ENCODE measurements around the gene LZTS3. TPM values are rescaled to one million over a fixed set of nuclear protein-coding genes. Genes with fewer than 3 reads are reported as not detected.
"Not testable (repeated sequence)": the region's sequence is repeated elsewhere in the genome, so short reads cannot be mapped to it uniquely, and the experiment has no call there.

Gene LZTS3
- total and polyA plus RNA-seq, 4 donors, result 21.4 to 83.2 (median 53.6) TPM

- not testable (repeated sequence) for H3K27ac ChIP-seq (ENCODE audit: low read depth, low read length); H3K9me3 ChIP-seq (ENCODE audit: control insufficient read depth, insufficient read depth, low read length); H3K4me3 ChIP-seq (ENCODE audit: low read depth, low read length); DNase-seq (ENCODE audit: low read depth in 4 of 6, low spot score in 6 of 6); H3K4me1 ChIP-seq (ENCODE audit: control insufficient read depth, insufficient read depth, low read length); H3K27me3 ChIP-seq (ENCODE audit: control insufficient read depth, insufficient read depth, low read length)
- 97% methylated on average over 16 of the region's 25 CpGs for WGBS (ENCODE audit: insufficient coverage)
- H3K36me3 ChIP-seq (ENCODE audit: control insufficient read depth, insufficient read depth, low read length), result peaks cover 33% of the 10 kb centered on the region
These were observed 47.4 kb downstream of the LZTS3 start for GRCh38 chr20:3125776-3126526.

DNA sequence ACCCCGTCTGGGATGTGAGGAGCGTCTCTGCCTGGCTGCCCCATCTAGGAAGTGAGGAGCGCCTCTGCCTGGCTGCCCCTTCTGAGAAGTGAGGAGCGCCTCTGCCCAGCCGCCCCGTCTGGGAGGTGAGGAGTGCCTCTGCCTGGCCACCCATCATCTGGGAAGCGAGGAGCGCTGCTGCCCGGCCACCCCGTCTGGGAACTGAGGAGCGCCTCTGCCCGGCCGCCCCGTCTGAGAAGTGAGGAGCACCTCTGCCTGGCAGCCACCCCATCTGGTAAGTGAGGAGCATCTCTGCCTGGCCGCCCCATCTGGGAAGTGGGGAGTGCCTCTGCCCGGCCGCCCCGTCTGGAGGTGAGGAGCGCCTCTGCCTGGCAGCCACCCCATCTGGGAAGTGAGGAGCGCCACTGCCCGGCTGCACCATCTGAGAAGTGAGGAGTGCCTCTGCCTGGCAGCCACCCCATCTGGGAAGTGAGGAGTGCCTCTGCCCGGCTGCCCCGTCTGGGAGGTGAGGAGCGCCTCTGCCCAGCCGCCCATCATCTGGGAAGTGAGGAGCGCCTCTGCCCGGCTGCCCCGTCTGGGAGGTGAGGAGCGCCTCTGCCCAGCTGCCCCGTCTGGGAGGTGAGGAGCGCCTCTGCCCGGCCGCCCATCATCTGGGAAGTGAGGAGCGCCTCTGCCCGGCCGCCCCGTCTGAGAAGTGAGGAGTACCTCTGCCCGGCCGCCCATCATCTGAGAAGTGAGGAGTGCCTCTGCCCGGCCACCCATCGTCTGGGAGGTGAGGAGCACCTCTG is 48.4 kb downstream of the LZTS3 start:
- not testable (repeated sequence) for DNase-seq (ENCODE audit: low read depth in 4 of 6, low spot score in 6 of 6); H3K27me3 ChIP-seq (ENCODE audit: control insufficient read depth, insufficient read depth, low read length); H3K4me3 ChIP-seq (ENCODE audit: low read depth, low read length); H3K9me3 ChIP-seq (ENCODE audit: control insufficient read depth, insufficient read depth, low read length); H3K27ac ChIP-seq (ENCODE audit: low read depth, low read length); H3K4me1 ChIP-seq (ENCODE audit: control insufficient read depth, insufficient read depth, low read length)
- H3K36me3 ChIP-seq (ENCODE audit: control insufficient read depth, insufficient read depth, low read length), result peaks cover 36% of the 10 kb centered on the region
- WGBS (ENCODE audit: insufficient coverage), result 98% methylated on average over 41 of the region's 41 CpGs

GRCh38 chr20:3124163-3124562 is 49.2 kb downstream of the LZTS3 start:
- H3K4me3 ChIP-seq (ENCODE audit: low read depth, low read length); DNase-seq (ENCODE audit: low read depth in 4 of 6, low spot score in 6 of 6); H3K27me3 ChIP-seq (ENCODE audit: control insufficient read depth, insufficient read depth, low read length); H3K27ac ChIP-seq (ENCODE audit: low read depth, low read length); H3K4me1 ChIP-seq (ENCODE audit: control insufficient read depth, insufficient read depth, low read length); H3K9me3 ChIP-seq (ENCODE audit: control insufficient read depth, insufficient read depth, low read length): not testable (repeated sequence)
- 98% methylated on average over 5 of the region's 18 CpGs for WGBS (ENCODE audit: insufficient coverage)
- peaks cover 42% of the 10 kb centered on the region for H3K36me3 ChIP-seq (ENCODE audit: control insufficient read depth, insufficient read depth, low read length)

- Histone ChIP-seq H3K27me3 (ENCODE audit: control insufficient read depth, insufficient read depth, low read length) (no peaks in the 10 kb centered on the region), H3K36me3 (ENCODE audit: control insufficient read depth, insufficient read depth, low read length) (peaks cover 46% of the 10 kb centered on the region), H3K4me3 (ENCODE audit: low read depth, low read length) (no peak overlapping the region), H3K9me3 (ENCODE audit: control insufficient read depth, insufficient read depth, low read length) (peaks cover 2% of the 10 kb centered on the region), H3K27ac (ENCODE audit: low read depth, low read length) (no peak overlapping the region), H3K4me1 (ENCODE audit: control insufficient read depth, insufficient read depth, low read length) (no peaks in the 10 kb centered on the region)
- no peak for DNase-seq (ENCODE audit: low read depth in 4 of 6, low spot score in 6 of 6)
- WGBS (ENCODE audit: insufficient coverage), result no CpG with 5 or more reads among the region's 1 CpG
These were observed 49.8 kb downstream of the LZTS3 start for GRCh38 chr20:3123542-3123941.

GRCh38 chr20:3121955-3122610 is 51.3 kb downstream of the LZTS3 start:
- Histone ChIP-seq H3K4me1 (ENCODE audit: control insufficient read depth, insufficient read depth, low read length) (no peaks in the 10 kb centered on the region), H3K4me3 (ENCODE audit: low read depth, low read length) (no peak overlapping the region), H3K27me3 (ENCODE audit: control insufficient read depth, insufficient read depth, low read length) (no peaks in the 10 kb centered on the region), H3K36me3 (ENCODE audit: control insufficient read depth, insufficient read depth, low read length) (peaks cover 46% of the 10 kb centered on the region), H3K27ac (ENCODE audit: low read depth, low read length) (no peak overlapping the region), H3K9me3 (ENCODE audit: control insufficient read depth, insufficient read depth, low read length) (peaks cover 2% of the 10 kb centered on the region)
- WGBS (ENCODE audit: insufficient coverage), result 91% methylated on average over 10 of the region's 12 CpGs
- no peak for DNase-seq (ENCODE audit: low read depth in 4 of 6, low spot score in 6 of 6)

DNA sequence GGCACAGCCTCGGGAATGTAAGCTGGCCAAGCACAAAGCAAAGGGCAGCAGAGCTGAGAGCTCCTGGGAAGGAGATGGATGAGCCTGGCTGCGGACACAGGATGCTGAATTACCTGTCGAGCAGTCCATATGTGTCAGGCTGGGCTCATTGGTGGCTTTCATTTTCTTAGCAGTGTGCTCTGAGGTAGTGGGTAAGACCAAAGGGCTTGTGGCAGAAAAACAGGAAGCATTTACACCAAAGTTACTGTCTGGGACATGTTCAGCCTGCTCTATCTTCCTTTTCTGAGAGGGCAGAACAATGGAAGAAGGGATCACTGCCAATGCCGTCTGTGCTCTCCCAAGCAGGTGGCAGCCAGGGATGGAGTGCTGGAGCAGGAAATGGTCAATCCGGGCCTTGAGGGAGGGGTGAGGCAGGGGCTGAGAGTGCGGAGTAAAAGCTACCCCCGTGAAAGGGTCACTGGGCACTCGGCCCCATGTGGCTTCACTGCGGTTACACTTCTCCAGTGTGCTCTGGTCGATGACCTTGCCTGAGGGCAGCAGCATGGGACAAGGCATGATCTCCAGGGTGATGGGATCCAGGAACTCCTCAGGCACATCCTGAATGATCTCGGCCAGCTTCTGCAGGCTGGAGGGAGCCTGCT is 52.0 kb downstream of the LZTS3 start:
- Histone ChIP-seq H3K27me3 (ENCODE audit: control insufficient read depth, insufficient read depth, low read length) (no peaks in the 10 kb centered on the region), H3K4me3 (ENCODE audit: low read depth, low read length) (no peak overlapping the region), H3K36me3 (ENCODE audit: control insufficient read depth, insufficient read depth, low read length) (peaks cover 47% of the 10 kb centered on the region), H3K27ac (ENCODE audit: low read depth, low read length) (no peak overlapping the region), H3K9me3 (ENCODE audit: control insufficient read depth, insufficient read depth, low read length) (peaks cover 2% of the 10 kb centered on the region), H3K4me1 (ENCODE audit: control insufficient read depth, insufficient read depth, low read length) (no peaks in the 10 kb centered on the region)
- WGBS (ENCODE audit: insufficient coverage), result 82% methylated on average over 11 of the region's 11 CpGs
- DNase-seq (ENCODE audit: low read depth in 4 of 6, low spot score in 6 of 6), result no peak

DNA sequence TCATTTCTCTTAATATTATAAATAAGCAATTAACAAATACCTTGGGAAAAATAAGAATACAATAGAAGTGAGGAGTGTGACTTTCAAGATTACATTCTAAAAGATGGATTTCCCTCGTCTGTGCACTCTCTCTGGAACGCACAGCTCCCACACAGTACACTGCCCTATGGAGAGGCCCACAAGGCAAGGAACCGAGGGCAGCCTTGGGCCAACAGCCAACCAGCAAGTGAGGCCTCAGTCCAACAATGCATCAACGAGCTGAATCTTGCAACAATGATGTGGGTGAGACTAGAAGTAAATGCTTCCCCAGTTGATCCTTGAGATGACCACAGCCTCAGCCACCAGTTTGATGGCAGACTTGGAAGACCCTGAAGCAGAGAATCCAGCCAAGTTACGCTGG is 54.3 kb downstream of the LZTS3 start:
- 78% methylated on average over 2 of the region's 5 CpGs for WGBS (ENCODE audit: insufficient coverage)

GRCh38 chr20:3117839-3118379 is 55.4 kb downstream of the LZTS3 start:
- H3K4me3 ChIP-seq (ENCODE audit: low read depth, low read length); H3K27ac ChIP-seq (ENCODE audit: low read depth, low read length); H3K9me3 ChIP-seq (ENCODE audit: control insufficient read depth, insufficient read depth, low read length); H3K27me3 ChIP-seq (ENCODE audit: control insufficient read depth, insufficient read depth, low read length); H3K4me1 ChIP-seq (ENCODE audit: control insufficient read depth, insufficient read depth, low read length): not testable (repeated sequence)
- peaks cover 46% of the 10 kb centered on the region for H3K36me3 ChIP-seq (ENCODE audit: control insufficient read depth, insufficient read depth, low read length)
- DNase-seq (ENCODE audit: low read depth in 4 of 6, low spot score in 6 of 6), result peak; percentile 2 to 71 (median 18)
- WGBS (ENCODE audit: insufficient coverage), result 57% methylated on average over 6 of the region's 14 CpGs

More for the DNA sequence above, 54.3 kb downstream of the LZTS3 start:
- no peak overlapping the region for H3K27ac ChIP-seq (ENCODE audit: low read depth, low read length)
- H3K36me3 ChIP-seq (ENCODE audit: control insufficient read depth, insufficient read depth, low read length), result peaks cover 41% of the 10 kb centered on the region
- H3K4me3 ChIP-seq (ENCODE audit: low read depth, low read length), result no peak overlapping the region
- peaks cover 6% of the 10 kb centered on the region for H3K4me1 ChIP-seq (ENCODE audit: control insufficient read depth, insufficient read depth, low read length)
- no peak for DNase-seq (ENCODE audit: low read depth in 4 of 6, low spot score in 6 of 6)
- H3K9me3 ChIP-seq (ENCODE audit: control insufficient read depth, insufficient read depth, low read length), result no peaks in the 10 kb centered on the region
- H3K27me3 ChIP-seq (ENCODE audit: control insufficient read depth, insufficient read depth, low read length), result no peaks in the 10 kb centered on the region

DNA sequence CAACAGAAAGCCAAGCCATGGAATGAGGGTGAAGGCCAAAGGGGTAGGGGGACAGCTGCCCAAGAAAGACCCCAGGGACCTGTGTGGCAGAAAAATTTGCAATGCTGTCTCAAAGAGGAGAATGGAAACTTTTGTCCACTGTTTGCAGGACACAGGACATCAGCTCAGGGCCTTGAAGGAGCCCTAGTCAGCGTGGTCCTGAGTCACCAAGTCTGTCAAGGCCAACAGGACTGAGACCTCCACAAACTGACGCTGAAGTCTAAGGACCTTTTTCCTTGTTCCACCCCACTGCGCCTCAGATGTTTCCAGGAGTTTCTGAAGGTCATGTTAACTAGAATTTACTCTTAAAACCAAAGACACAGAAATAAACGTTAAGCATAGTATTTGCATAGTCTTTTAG is 57.0 kb downstream of the LZTS3 start:
- Histone ChIP-seq H3K4me1 (ENCODE audit: control insufficient read depth, insufficient read depth, low read length) (peaks cover 6% of the 10 kb centered on the region), H3K9me3 (ENCODE audit: control insufficient read depth, insufficient read depth, low read length) (no peaks in the 10 kb centered on the region), H3K4me3 (ENCODE audit: low read depth, low read length) (no peak overlapping the region), H3K27ac (ENCODE audit: low read depth, low read length) (no peak overlapping the region), H3K27me3 (ENCODE audit: control insufficient read depth, insufficient read depth, low read length) (no peaks in the 10 kb centered on the region), H3K36me3 (ENCODE audit: control insufficient read depth, insufficient read depth, low read length) (peaks cover 39% of the 10 kb centered on the region)
- DNase-seq (ENCODE audit: low read depth in 4 of 6, low spot score in 6 of 6), result no peak
- WGBS (ENCODE audit: insufficient coverage), result 100% methylated on average over 2 of the region's 4 CpGs
